Measurements from ENCODE around the gene WEE2. TPM values are rescaled to one million over a fixed set of nuclear protein-coding genes. Genes with fewer than 3 reads are reported as not detected.

The WEE2 gene
- total RNA-seq, 1 donor, result not detected

DNA sequence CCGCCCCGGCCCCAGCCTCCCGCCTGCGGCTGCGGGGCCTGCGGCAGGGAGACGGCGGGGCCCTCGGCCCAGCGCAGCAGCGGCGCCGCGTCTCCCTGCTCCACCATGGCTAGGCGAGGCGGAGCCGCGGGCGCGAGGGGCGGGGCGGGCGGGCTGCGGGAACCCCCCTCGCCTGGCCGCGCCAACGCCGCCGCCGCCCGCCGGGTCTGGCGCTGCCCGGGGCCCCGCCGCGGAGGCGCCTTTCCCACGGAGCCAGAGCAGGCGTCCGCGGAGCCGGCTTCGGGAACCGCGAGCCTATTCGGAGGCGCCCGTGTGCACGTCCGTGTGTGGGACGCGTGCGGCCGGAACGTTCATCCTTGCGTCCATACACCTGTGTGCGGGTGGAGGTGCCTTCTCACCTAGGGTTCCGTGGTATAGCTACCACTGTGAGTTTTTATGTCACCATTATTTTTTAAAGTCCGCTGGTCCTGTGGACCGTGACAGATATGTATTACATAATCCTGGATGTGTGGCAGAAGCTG lies 6.0 kb upstream of the WEE2 start, which contains the start of gene DENND11:
TSS of gene DENND11 (minus strand) at position 120 of the 521 bp plus-strand sequence. CDS start at position 107, 13 bp downstream.
- peak within 1 kb of the TSS; percentile 69 for H3K4me3 ChIP-seq (ENCODE audit: low read depth, low read length)
- DNase-seq (ENCODE audit: low read depth), result peak; percentile 28
- TF ChIP-seq CTCF (IDR thresholded peaks at IDR 0.05; ENCODE audit: insufficient read depth, low read depth, low read length), result no peak

GRCh38 chr7:141702892-141703291 lies 5.3 kb upstream of the WEE2 start:
- DNase-seq (ENCODE audit: low read depth), result no peak
- TF ChIP-seq CTCF (IDR thresholded peaks at IDR 0.05; ENCODE audit: insufficient read depth, low read depth, low read length), result no peak
- no peak overlapping the region for H3K4me3 ChIP-seq (ENCODE audit: low read depth, low read length)

DNA sequence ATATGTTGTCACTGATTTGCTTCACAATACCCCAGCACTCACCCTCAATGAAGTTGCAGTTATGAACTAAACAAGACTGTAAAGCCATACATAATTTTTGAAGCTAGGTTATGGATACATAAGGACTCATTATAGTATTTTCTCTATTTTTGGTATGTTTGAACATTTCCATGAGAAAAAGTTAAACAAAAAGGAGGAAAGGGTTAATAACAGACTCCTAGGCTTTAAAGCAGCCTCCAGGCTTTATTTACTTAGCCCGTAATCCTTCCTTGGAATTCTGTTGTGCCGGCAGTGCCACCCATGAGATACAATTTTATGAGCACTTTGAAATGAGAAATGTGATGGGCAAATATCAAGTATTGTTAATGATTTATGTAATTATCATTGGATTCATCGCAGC lies 4.0 kb upstream of the WEE2 start:
- DNase-seq (ENCODE audit: low read depth), result no peak
- H3K4me3 ChIP-seq (ENCODE audit: low read depth, low read length), result no peak overlapping the region
- no peak for TF ChIP-seq CTCF (IDR thresholded peaks at IDR 0.05; ENCODE audit: insufficient read depth, low read depth, low read length)

- no peak overlapping the region for H3K4me3 ChIP-seq (ENCODE audit: low read depth, low read length)
- no peak for TF ChIP-seq CTCF (IDR thresholded peaks at IDR 0.05; ENCODE audit: insufficient read depth, low read depth, low read length)
- DNase-seq (ENCODE audit: low read depth), result no peak
Measured at GRCh38 chr7:141704741-141705140, 3.4 kb upstream of the WEE2 start.

DNA sequence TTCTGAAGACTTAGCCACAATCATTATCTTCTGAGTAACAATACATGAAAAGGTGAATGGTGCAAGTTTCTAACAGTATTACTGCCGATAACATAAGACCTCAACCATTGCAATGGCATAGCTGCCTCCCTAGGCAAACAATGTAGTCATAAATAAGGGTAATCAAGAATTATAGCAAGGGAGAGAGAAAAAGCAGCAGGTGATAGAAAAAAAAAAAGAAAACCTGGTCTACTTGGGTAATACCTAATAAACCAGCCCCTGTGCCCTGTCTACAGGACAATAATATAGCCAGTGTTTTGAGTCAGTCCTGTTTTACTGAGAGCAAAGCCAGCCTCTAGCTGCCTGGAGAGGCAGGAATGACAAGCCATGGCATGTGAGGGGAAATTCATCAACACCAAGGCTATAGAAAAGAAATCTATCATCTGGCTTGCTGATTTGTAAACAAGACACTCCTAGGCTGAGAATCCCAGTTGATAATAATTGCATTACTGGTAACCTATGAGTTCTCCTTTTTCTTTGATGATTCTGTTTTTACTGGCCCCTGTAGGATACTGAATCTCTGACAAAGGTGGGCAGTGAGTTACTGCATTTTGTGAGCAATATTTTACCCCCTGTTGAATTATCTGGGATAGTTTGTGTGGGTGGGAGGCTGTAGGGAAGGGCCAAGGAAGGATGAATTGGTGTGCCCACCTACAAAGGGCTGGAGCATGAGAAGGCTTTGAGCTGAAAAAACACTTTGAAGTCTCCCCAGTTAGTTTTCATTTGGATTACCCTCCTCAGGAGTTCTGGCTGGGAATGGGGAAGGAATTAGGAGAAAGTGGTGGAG lies 1.7 kb upstream of the WEE2 start:
- no peak for DNase-seq (ENCODE audit: low read depth)
- H3K4me3 ChIP-seq (ENCODE audit: low read depth, low read length), result no peak overlapping the region
- no peak for TF ChIP-seq CTCF (IDR thresholded peaks at IDR 0.05; ENCODE audit: insufficient read depth, low read depth, low read length)

- no peak overlapping the region for H3K4me3 ChIP-seq (ENCODE audit: low read depth, low read length)
- no peak for DNase-seq (ENCODE audit: low read depth)
- no peak for TF ChIP-seq CTCF (IDR thresholded peaks at IDR 0.05; ENCODE audit: insufficient read depth, low read depth, low read length)
Measured at GRCh38 chr7:141709318-141709717, 1.2 kb downstream of the WEE2 start.

Data from fibroblast of villous mesenchyme (primary cell).